OCI-LY1 (cell line): ENCODE measurements around the gene MTMR2.

Source experiments
- H2AFZ ChIP-seq: fragments of 200-600 bp; sonication (generic), shearing (Covaris generic); 2 replicates; pipeline ENCODE4 v1.6.0; 2014; ENCODE audit warnings: antibody characterized with exemption, mild to moderate bottlenecking, low read length
- H3F3A ChIP-seq: fragments of 200-600 bp; sonication (generic), shearing (Covaris generic); 2 replicates; pipeline ENCODE4 v1.6.0; 2014; ENCODE audit warnings: mild to moderate bottlenecking, antibody characterized with exemption, low read length, moderate library complexity; ENCODE audit not compliant: insufficient read depth
- H3K27ac ChIP-seq: fragments of 200-600 bp; sonication (generic); 2 replicates; pipeline ENCODE4 v1.5.1; 2014; ENCODE audit warnings: low read length, mixed run types, mild to moderate bottlenecking, low read depth; ENCODE audit not compliant: poor library complexity, severe bottlenecking
- H3K27me3 ChIP-seq: fragments of 200-600 bp; sonication (generic); 2 replicates; pipeline ENCODE4 v1.6.0; 2014; ENCODE audit warnings: antibody characterized with exemption, mild to moderate bottlenecking, low read length, moderate library complexity; ENCODE audit not compliant: insufficient read depth
- H3K36me3 ChIP-seq: fragments of 200-600 bp; sonication (generic); 2 replicates; pipeline ENCODE4 v1.6.1; 2014; ENCODE audit warnings: mild to moderate bottlenecking, antibody characterized with exemption, low read length, moderate library complexity, mixed read lengths; ENCODE audit not compliant: insufficient read depth
- H3K4me1 ChIP-seq: fragments of 200-600 bp; sonication (generic); 2 replicates; pipeline ENCODE4 v1.5.1; 2014; ENCODE audit warnings: mild to moderate bottlenecking, low read length, moderate library complexity; ENCODE audit not compliant: insufficient read depth, severe bottlenecking
- H3K4me2 ChIP-seq: fragments of 200-600 bp; sonication (generic), shearing (Covaris generic); 2 replicates; pipeline ENCODE4 v1.6.1; 2014; ENCODE audit warnings: low read length
- H3K4me3 ChIP-seq: fragments of 200-600 bp; sonication (generic); 2 replicates; pipeline ENCODE4 v1.5.1; 2014; ENCODE audit warnings: low read length, low read depth, mild to moderate bottlenecking, mixed read lengths; ENCODE audit not compliant: poor library complexity, severe bottlenecking
- H3K79me2 ChIP-seq: fragments of 200-600 bp; shearing (Covaris generic); 2 replicates; pipeline ENCODE4 v1.6.1; 2016; ENCODE audit warnings: mixed run types, low read length, mixed read lengths; ENCODE audit not compliant: insufficient read depth
- H3K9ac ChIP-seq: fragments of 200-600 bp; sonication (generic), shearing (Covaris generic); 2 replicates; pipeline ENCODE4 v1.6.1; 2014; ENCODE audit warnings: mild to moderate bottlenecking, low read length, mixed read lengths
- H3K9me2 ChIP-seq: fragments of 200-600 bp; sonication (generic), shearing (Covaris generic); 2 replicates; pipeline ENCODE4 v1.6.1; 2014; ENCODE audit warnings: low read depth, mild to moderate bottlenecking, low read length, mixed read lengths
- H3K9me3 ChIP-seq: fragments of 200-600 bp; shearing (Covaris generic); 2 replicates; pipeline ENCODE4 v1.6.1; 2014; ENCODE audit warnings: low read length, mixed read lengths
- H4K20me1 ChIP-seq: fragments of 200-600 bp; sonication (generic), shearing (Covaris generic); 2 replicates; pipeline ENCODE4 v1.6.0; 2016; ENCODE audit warnings: mild to moderate bottlenecking, low read length; ENCODE audit not compliant: insufficient read depth
- EZH2 ChIP-seq: fragments of 200-600 bp; sonication (generic), shearing (Covaris generic); IDR thresholded peaks from 2 replicates; pipeline ENCODE4 v1.8.0; 2017; ENCODE audit warnings: borderline replicate concordance, mixed run types, mild to moderate bottlenecking, antibody characterized with exemption, low read length, moderate library complexity, mixed read lengths
- TF ChIP-seq, protein P1 (sequence below): fragments of 200-600 bp; sonication (generic), shearing (Covaris generic); IDR thresholded peaks from 2 replicates; pipeline ENCODE4 v1.5.1; 2017; ENCODE audit warnings: mild to moderate bottlenecking, antibody characterized with exemption, low read length, moderate library complexity, mixed read lengths

MTMR2 gene

DNA sequence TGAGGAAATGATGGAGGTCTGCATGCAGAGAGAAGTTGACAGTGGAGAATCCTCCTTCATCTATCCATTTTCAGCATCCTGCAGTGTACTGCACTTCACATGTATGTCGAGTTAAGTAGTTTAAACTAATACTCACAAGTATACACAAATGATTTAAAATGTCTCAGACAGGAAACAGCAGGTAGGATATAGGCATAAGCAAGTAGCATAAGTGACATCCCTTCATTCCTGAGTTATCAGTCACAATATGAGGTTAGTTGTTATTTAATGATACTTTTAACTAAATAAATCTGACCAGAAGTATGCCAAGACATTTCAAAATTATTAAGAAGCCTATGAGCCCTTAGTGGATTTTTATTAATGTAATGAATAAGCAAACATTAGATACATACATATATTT is 37.4 kb downstream of the MTMR2 start:
- Histone ChIP-seq H3K36me3 (peaks cover 7% of the 10 kb centered on the region; the same call in 1 of the 2 replicates), H3K27me3 (no peaks in the 10 kb centered on the region), H3K9ac (no peak overlapping the region), H3K9me2 (no peaks in the 10 kb centered on the region), H2AFZ (no peak overlapping the region), H3K27ac (no peak overlapping the region), H4K20me1 (no peaks in the 10 kb centered on the region), H3F3A (no peaks in the 10 kb centered on the region), H3K4me3 (no peak overlapping the region), H3K79me2 (no peaks in the 10 kb centered on the region), H3K9me3 (no peaks in the 10 kb centered on the region), H3K4me1 (peaks cover under 1% of the 10 kb centered on the region), H3K4me2 (no peak overlapping the region)
- TF ChIP-seq, protein P1, sequence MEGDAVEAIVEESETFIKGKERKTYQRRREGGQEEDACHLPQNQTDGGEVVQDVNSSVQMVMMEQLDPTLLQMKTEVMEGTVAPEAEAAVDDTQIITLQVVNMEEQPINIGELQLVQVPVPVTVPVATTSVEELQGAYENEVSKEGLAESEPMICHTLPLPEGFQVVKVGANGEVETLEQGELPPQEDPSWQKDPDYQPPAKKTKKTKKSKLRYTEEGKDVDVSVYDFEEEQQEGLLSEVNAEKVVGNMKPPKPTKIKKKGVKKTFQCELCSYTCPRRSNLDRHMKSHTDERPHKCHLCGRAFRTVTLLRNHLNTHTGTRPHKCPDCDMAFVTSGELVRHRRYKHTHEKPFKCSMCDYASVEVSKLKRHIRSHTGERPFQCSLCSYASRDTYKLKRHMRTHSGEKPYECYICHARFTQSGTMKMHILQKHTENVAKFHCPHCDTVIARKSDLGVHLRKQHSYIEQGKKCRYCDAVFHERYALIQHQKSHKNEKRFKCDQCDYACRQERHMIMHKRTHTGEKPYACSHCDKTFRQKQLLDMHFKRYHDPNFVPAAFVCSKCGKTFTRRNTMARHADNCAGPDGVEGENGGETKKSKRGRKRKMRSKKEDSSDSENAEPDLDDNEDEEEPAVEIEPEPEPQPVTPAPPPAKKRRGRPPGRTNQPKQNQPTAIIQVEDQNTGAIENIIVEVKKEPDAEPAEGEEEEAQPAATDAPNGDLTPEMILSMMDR, result no peak
- TF ChIP-seq EZH2, result no peak

GRCh38 chr11:95884802-95885201 is 39.1 kb downstream of the MTMR2 start:
- Histone ChIP-seq H3K9me2 (no peaks in the 10 kb centered on the region), H3K9ac (no peak overlapping the region), H3K4me2 (no peak overlapping the region), H3K4me1 (no peaks in the 10 kb centered on the region), H3K9me3 (no peaks in the 10 kb centered on the region), H3K36me3 (peaks cover 7% of the 10 kb centered on the region; the same call in 1 of the 2 replicates), H3F3A (no peaks in the 10 kb centered on the region), H3K79me2 (no peaks in the 10 kb centered on the region), H4K20me1 (no peaks in the 10 kb centered on the region), H3K27me3 (no peaks in the 10 kb centered on the region), H3K4me3 (no peak overlapping the region), H2AFZ (no peak overlapping the region), H3K27ac (no peak overlapping the region)
- TF ChIP-seq EZH2, result no peak
- TF ChIP-seq, protein P1, result no peak

- Histone ChIP-seq H3K9ac (no peak overlapping the region), H3F3A (no peaks in the 10 kb centered on the region), H3K4me1 (no peaks in the 10 kb centered on the region), H3K9me3 (no peaks in the 10 kb centered on the region), H3K27ac (no peak overlapping the region), H3K4me2 (no peak overlapping the region), H3K27me3 (no peaks in the 10 kb centered on the region), H3K36me3 (peaks cover 7% of the 10 kb centered on the region; the same call in 1 of the 2 replicates), H4K20me1 (no peaks in the 10 kb centered on the region), H3K4me3 (no peak overlapping the region), H2AFZ (no peak overlapping the region), H3K79me2 (no peaks in the 10 kb centered on the region), H3K9me2 (no peaks in the 10 kb centered on the region)
- TF ChIP-seq, protein P1, result no peak
- TF ChIP-seq EZH2, result no peak
These were observed 39.5 kb downstream of the MTMR2 start for GRCh38 chr11:95884376-95884775.
